ENCODE data around the gene LYPD6B. TPM values are rescaled to one million over a fixed set of nuclear protein-coding genes. Genes with fewer than 3 reads are reported as not detected.
A peak's percentile ranks its signal among the peaks of the same experiment; 100 is the strongest.

The LYPD6B gene
- total RNA-seq, 1 experiment from 2014 or later: 2.0 TPM

GRCh38 chr2:149037851-149038250 lies 648 bp upstream of the LYPD6B start:
- intact Hi-C loops (cut with micrococcal nuclease): no loop called here
- H3K4me2 ChIP-seq (ENCODE audit: low read length): peak overlapping the region; percentile 95
- H3K4me1 ChIP-seq (ENCODE audit: insufficient read depth, low read length): no peaks in the 10 kb centered on the region
- ChIA-PET CTCF (interaction anchor here (0.6 kb wide), 1 partner anchor 446 kb away, joined by 4 read pairs; no protein-coding TSS in a partner anchor), POLR2A (ENCODE audit: unreplicated experiment) (no interaction called here)
- no peaks in the 10 kb centered on the region for H3K79me2 ChIP-seq (ENCODE audit: low read length)
- peak; percentile 66 for DNase-seq
- H3K9me3 ChIP-seq (ENCODE audit: low read length): no peaks in the 10 kb centered on the region
- H2AFZ ChIP-seq (ENCODE audit: low read length): peak overlapping the region; percentile 88
- H3K36me3 ChIP-seq (ENCODE audit: low read depth, low read length): no peaks in the 10 kb centered on the region
- no peaks in the 10 kb centered on the region for H3K9me2 ChIP-seq (replicated peaks; ENCODE audit: low read length)
- no TSS peak for BruUV-seq (replicated peaks)
- H3K4me3 ChIP-seq (ENCODE audit: low read length): peak overlapping the region; percentile 70
- peak; percentile 77 for ATAC-seq
- no peaks in the 10 kb centered on the region for H3F3A ChIP-seq (ENCODE audit: low read length, unreplicated experiment)
- peak; percentile 53 for TF ChIP-seq CTCF (conservative IDR thresholded peaks at IDR 0.05; ENCODE audit: low read depth, low read length)
- TF ChIP-seq EZH2phosphoT487 (IDR thresholded peaks at IDR 0.05; ENCODE audit: borderline replicate concordance, low read length): no peak
- TF ChIP-seq EZH2 (IDR thresholded peaks at IDR 0.05; ENCODE audit: low read length, unreplicated experiment): no peak
- no peak overlapping the region for H3K27ac ChIP-seq (ENCODE audit: low read length)
- no peaks in the 10 kb centered on the region for H4K20me1 ChIP-seq (ENCODE audit: low read length)
- H3K27me3 ChIP-seq (ENCODE audit: low read length): peaks cover 18% of the 10 kb centered on the region
- H3K9ac ChIP-seq (ENCODE audit: low read length): peak overlapping the region; percentile 31; the same call in 1 of the 2 replicates

GRCh38 chr2:149039213-149039724 lies 770 bp downstream of the LYPD6B start:
- DNase-seq (no peak), ATAC-seq (no peak)
- CTCF ChIA-PET: interaction anchor here (0.5 kb wide), 1 partner anchor 321 kb away, joined by 4 read pairs; no protein-coding TSS in a partner anchor
- H2AFZ ChIP-seq (ENCODE audit: low read length): peak overlapping the region; percentile 78
- peak overlapping the region; percentile 95 for H3K4me2 ChIP-seq (ENCODE audit: low read length)
- no peaks in the 10 kb centered on the region for H3K4me1 ChIP-seq (ENCODE audit: insufficient read depth, low read length)
- no peaks in the 10 kb centered on the region for H4K20me1 ChIP-seq (ENCODE audit: low read length)
- no peak overlapping the region for H3K27ac ChIP-seq (ENCODE audit: low read length)
- H3F3A ChIP-seq (ENCODE audit: low read length, unreplicated experiment): no peaks in the 10 kb centered on the region
- no peaks in the 10 kb centered on the region for H3K79me2 ChIP-seq (ENCODE audit: low read length)
- POLR2A ChIA-PET (ENCODE audit: unreplicated experiment): no interaction called here
- H3K9me3 ChIP-seq (ENCODE audit: low read length): no peaks in the 10 kb centered on the region
- peak overlapping the region; percentile 70 for H3K4me3 ChIP-seq (ENCODE audit: low read length)
- no TSS peak for BruUV-seq (replicated peaks)
- H3K9ac ChIP-seq (ENCODE audit: low read length): no peak overlapping the region
- TF ChIP-seq EZH2phosphoT487 (IDR thresholded peaks at IDR 0.05; ENCODE audit: borderline replicate concordance, low read length) (peak; percentile 42; the same call in 1 of the 2 replicates), EZH2 (IDR thresholded peaks at IDR 0.05; ENCODE audit: low read length, unreplicated experiment) (peak; percentile 34), CTCF (conservative IDR thresholded peaks at IDR 0.05; ENCODE audit: low read depth, low read length) (no peak)
- H3K36me3 ChIP-seq (ENCODE audit: low read depth, low read length): no peaks in the 10 kb centered on the region
- H3K9me2 ChIP-seq (replicated peaks; ENCODE audit: low read length): no peaks in the 10 kb centered on the region
- intact Hi-C loops (cut with micrococcal nuclease): no loop called here
- peaks cover 28% of the 10 kb centered on the region for H3K27me3 ChIP-seq (ENCODE audit: low read length)

- ATAC-seq (no peak), DNase-seq (peak; percentile 55)
- Histone ChIP-seq H3K4me2 (ENCODE audit: low read length) (no peak overlapping the region), H3K4me3 (ENCODE audit: low read length) (no peak overlapping the region), H4K20me1 (ENCODE audit: low read length) (no peaks in the 10 kb centered on the region), H3K9me3 (ENCODE audit: low read length) (no peaks in the 10 kb centered on the region), H3K36me3 (ENCODE audit: low read depth, low read length) (no peaks in the 10 kb centered on the region), H3K79me2 (ENCODE audit: low read length) (no peaks in the 10 kb centered on the region), H3K4me1 (ENCODE audit: insufficient read depth, low read length) (no peaks in the 10 kb centered on the region), H3K9ac (ENCODE audit: low read length) (no peak overlapping the region), H3F3A (ENCODE audit: low read length, unreplicated experiment) (no peaks in the 10 kb centered on the region), H3K27me3 (ENCODE audit: low read length) (peaks cover 29% of the 10 kb centered on the region), H3K9me2 (replicated peaks; ENCODE audit: low read length) (no peaks in the 10 kb centered on the region), H2AFZ (ENCODE audit: low read length) (no peak overlapping the region), H3K27ac (ENCODE audit: low read length) (no peak overlapping the region)
- intact Hi-C loops (cut with micrococcal nuclease): no loop called here
- CTCF ChIA-PET: no interaction called here
- POLR2A ChIA-PET (ENCODE audit: unreplicated experiment): no interaction called here
- TF ChIP-seq EZH2phosphoT487 (IDR thresholded peaks at IDR 0.05; ENCODE audit: borderline replicate concordance, low read length) (no peak), EZH2 (IDR thresholded peaks at IDR 0.05; ENCODE audit: low read length, unreplicated experiment) (no peak), CTCF (conservative IDR thresholded peaks at IDR 0.05; ENCODE audit: low read depth, low read length) (peak; percentile 75)
- no TSS peak for BruUV-seq (replicated peaks)
Measured at GRCh38 chr2:149040451-149040850, 2.0 kb downstream of the LYPD6B start.

Data from PC-3 (cell line).